SJSA1 (cell line): ENCODE measurements around the gene LHX1. TPM values are rescaled to one million over a fixed set of nuclear protein-coding genes. Genes with fewer than 3 reads are reported as not detected.

Experiments used
- DNase-seq, 2 experiments: peaks; one replicate each; pipeline ENCODE4 v3.0.0-alpha.2; 2015 to 2020; ENCODE audit warnings: low spot score in 2 of 2, low read depth in 1 of 2
- H3K27ac ChIP-seq: fragments of 250-450 bp; sonication (Bioruptor Pico); 2 replicates; pipeline ENCODE4 v1.5.1; 2020; ENCODE audit warnings: mild to moderate bottlenecking, moderate library complexity
- H3K27me3 ChIP-seq: fragments of 250-450 bp; sonication (Bioruptor Pico); replicated peaks from 2 replicates; pipeline ENCODE4 v1.5.1; 2020; ENCODE audit warnings: mild to moderate bottlenecking, moderate library complexity
- H3K36me3 ChIP-seq: fragments of 250-450 bp; sonication (Bioruptor Pico); 2 replicates; pipeline ENCODE4 v1.5.1; 2020; ENCODE audit warnings: mild to moderate bottlenecking
- H3K4me1 ChIP-seq: fragments of 250-450 bp; sonication (Bioruptor Pico); replicated peaks from 2 replicates; pipeline ENCODE4 v1.6.1; 2021; ENCODE audit warnings: mild to moderate bottlenecking
- H3K4me3 ChIP-seq: fragments of 250-450 bp; sonication (Bioruptor Pico); 2 replicates; pipeline ENCODE4 v1.5.1; 2020; ENCODE audit warnings: mild to moderate bottlenecking
- H3K9me3 ChIP-seq: fragments of 250-450 bp; sonication (Bioruptor Pico); replicated peaks from 2 replicates; pipeline ENCODE4 v1.5.1; 2020; ENCODE audit warnings: mild to moderate bottlenecking
- total RNA-seq: library from RNA; depleted of rRNA; stranded (reverse); fragments of >200 nt; shearing (Covaris generic); gene quantifications from 2 replicates; pipeline ENCODE4 v1.2.3, GENCODE V29; 2014

The LHX1 gene
- total RNA-seq, 1 experiment from 2014 or later = not detected

DNA sequence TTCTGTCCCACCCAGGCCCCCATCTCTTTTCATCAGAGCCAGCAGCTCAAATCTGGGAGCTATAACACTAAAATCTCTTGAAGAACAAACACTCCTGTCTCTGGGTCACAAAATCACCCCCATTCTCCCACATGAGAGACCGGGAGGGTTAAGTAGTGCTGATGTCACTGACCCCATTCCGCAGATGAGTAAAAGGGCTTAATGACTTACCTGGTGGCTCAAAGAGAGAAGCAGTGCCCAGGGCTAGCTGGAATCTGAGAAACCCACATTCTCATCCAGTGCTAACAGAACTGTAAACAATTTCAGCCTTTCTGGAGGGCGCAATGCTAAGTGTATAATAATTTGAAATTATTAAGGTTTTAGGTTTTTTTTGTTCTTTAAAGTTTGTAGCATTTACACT lies 26.3 kb upstream of the LHX1 start:
- Histone ChIP-seq H3K36me3 (no peaks in the 10 kb centered on the region), H3K9me3 (no peaks in the 10 kb centered on the region), H3K27ac (no peak overlapping the region), H3K27me3 (0 out of 2 replicates have a peak, but pooled peaks cover 5% of the 10 kb centered on the region), H3K4me1 (no peaks in the 10 kb centered on the region), H3K4me3 (no peak overlapping the region)
- no peak for DNase-seq

DNA sequence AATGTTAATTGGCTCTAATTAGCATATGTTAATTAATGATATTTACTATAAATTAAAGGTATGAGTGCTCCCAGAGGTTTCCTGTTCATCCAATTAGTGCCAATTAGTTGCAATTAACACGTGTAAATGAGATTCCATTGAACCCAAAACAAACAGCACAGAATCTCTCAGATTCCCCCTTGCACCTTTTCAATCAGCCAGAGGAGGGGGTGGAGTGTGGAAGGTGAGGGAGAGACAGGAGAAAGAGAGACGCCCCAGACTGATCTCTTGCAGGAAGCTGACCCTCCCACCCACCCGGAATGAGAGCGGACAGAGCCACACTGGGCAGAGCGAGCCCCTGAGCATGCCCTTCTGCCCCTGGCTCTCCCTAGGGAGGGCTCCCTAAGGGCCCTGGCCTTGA lies 24.1 kb upstream of the LHX1 start:
- DNase-seq = no peak
- H3K9me3 ChIP-seq = no peaks in the 10 kb centered on the region
- no peaks in the 10 kb centered on the region for H3K36me3 ChIP-seq
- no peaks in the 10 kb centered on the region for H3K4me1 ChIP-seq
- no peak overlapping the region for H3K4me3 ChIP-seq
- H3K27me3 ChIP-seq = 0 out of 2 replicates have a peak, but pooled peaks cover 5% of the 10 kb centered on the region
- H3K27ac ChIP-seq = no peak overlapping the region

DNA sequence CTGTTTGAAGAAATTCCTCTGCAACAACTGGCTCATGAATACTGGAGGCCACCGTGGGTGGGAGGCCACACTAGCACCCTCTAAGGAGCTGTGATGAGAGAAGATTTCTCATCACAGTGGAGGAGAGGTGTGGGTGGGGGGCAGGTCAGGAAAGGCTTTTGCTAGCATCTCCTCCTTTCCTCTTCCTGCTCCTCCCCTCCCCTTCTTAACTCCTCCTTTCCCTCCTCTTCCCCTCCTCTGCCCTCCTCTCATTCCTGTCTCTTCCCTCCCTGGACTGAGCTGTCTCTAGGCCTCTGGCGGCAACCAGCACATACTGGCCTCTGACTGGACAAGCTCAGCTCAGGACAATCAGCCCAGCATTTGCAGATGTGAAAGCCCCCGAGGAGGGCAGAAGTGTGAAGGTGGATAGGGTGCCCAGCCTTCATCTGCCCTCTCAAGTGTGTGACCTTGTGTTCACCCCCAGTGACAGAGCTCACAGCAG lies 19.0 kb upstream of the LHX1 start:
- no peak for DNase-seq
- H3K4me1 ChIP-seq = peaks cover 7% of the 10 kb centered on the region; the same call in 1 of the 2 replicates
- no peaks in the 10 kb centered on the region for H3K9me3 ChIP-seq
- no peak overlapping the region for H3K27ac ChIP-seq
- H3K4me3 ChIP-seq = no peak overlapping the region
- H3K27me3 ChIP-seq = no peaks in the 10 kb centered on the region
- no peaks in the 10 kb centered on the region for H3K36me3 ChIP-seq

DNA sequence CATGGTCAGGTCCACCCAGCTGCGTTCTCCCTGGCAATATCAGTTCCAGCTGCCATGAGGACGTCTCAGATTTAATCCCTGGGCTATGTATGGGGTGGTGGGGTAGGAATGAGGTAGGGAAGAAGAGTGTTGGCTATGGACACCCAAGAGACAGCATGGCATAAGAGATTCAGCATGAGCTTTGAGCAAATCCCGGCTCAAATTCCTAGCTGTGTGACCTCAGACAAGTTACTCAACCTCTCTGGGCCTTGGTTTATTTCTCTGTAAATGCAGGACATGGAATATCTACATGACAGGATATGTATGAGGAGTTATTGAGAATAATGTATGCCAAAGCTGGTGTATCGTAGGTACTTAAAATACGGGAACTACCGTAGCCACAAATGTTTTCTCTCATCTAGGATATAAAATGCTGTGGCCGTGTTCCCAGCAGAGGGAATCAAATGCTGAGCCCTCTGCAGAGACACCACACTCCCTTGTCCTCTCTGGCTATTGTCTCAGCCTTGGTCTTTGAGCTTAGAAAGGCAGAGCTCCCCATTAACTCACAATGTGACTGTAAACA lies 17.8 kb upstream of the LHX1 start:
- H3K36me3 ChIP-seq = no peaks in the 10 kb centered on the region
- no peaks in the 10 kb centered on the region for H3K27me3 ChIP-seq
- DNase-seq = no peak
- no peak overlapping the region for H3K4me3 ChIP-seq
- no peaks in the 10 kb centered on the region for H3K9me3 ChIP-seq
- H3K4me1 ChIP-seq = peaks cover 7% of the 10 kb centered on the region; the same call in 1 of the 2 replicates
- no peak overlapping the region for H3K27ac ChIP-seq

DNA sequence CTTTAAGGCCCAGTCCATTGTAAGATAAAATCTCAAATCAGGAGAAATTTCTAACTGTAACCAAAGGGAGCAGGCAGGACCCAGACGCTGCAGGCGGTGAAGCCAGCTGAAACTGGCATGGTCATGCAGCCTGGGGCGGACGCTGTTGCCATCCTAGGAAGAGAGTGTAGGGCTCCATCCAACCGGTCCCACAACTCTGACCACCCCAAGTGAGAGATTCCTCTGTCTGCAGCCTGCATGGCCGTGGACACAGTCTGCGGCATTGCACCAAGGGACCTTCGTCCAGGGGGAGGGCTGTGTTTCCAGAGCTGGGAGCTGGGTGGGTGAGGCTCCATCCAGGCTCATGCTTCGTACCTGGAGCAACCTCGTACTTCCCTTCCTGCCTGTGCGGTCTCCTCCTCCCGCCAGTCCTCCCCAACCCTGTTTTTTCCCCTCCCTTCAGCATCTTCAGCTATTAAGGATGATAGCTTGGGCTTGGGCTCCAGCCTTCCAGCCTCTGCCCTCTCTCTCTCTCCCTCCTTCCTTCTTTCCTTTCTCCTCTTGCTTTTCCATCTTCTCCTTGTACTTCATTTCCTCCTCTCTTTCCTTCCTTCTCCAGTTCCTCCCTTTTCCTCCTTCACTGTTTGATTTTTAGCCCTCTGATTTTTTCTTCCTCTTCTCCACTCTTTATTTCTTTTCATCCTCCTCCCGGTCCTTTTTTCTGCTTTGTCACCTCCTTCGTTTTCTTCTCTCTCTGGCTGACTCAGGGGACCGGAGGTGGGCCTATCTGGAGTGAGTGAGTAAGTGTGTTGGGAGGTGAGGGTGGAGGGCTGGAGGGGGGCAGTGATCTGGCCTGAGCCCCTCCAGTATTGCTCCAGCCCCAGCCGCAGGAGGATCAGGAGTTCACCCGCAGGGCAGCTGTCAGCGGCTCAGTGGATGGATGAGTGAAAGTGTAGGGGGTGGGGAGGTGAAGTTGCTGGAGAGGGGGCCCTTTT lies 17.0 kb upstream of the LHX1 start:
- H3K4me3 ChIP-seq = no peak overlapping the region
- no peaks in the 10 kb centered on the region for H3K9me3 ChIP-seq
- DNase-seq = no peak
- no peaks in the 10 kb centered on the region for H3K27me3 ChIP-seq
- H3K4me1 ChIP-seq = peaks cover 7% of the 10 kb centered on the region; the same call in 1 of the 2 replicates
- H3K27ac ChIP-seq = no peak overlapping the region
- H3K36me3 ChIP-seq = no peaks in the 10 kb centered on the region

DNA sequence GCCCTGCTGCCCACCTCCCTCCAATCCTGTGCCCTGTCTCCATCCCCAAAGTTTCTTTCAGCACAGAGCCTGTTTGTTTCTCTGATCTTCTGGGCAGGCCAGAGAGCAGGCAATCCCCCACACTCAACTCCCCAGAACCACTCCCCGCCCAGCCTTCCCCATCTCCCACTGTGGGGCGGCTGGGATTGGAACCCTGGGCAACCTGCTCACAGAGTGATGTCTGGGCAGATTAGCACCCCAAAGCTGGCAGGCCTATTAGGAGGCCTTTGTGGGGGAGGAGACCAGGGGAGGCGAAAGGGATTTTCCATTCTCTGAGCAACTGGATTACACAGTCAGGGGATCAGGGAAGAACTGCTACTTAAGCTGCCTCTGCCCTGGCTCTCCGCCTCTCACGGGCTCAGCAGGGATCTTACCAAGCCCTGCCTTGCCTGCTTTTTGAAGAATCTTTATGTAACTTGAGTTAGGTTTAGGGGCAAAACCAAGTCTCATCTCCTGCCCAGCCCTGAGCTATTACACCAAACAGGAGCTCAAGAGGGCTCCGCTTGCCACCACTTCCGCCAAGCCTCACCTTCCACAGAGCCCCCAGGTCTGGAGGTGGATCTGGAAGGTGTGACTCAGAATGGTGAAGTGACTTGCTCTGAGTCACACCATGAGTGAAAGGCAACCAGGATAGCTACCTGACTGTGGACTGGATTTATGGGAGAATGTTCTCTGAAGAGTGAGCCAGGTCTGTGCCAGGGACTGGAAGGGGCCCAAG lies 16.0 kb upstream of the LHX1 start:
- no peak overlapping the region for H3K4me3 ChIP-seq
- H3K4me1 ChIP-seq = peaks cover 7% of the 10 kb centered on the region; the same call in 1 of the 2 replicates
- no peak for DNase-seq
- H3K27me3 ChIP-seq = 0 out of 2 replicates have a peak, but pooled peaks cover 2% of the 10 kb centered on the region
- no peaks in the 10 kb centered on the region for H3K36me3 ChIP-seq
- H3K27ac ChIP-seq = no peak overlapping the region
- H3K9me3 ChIP-seq = no peaks in the 10 kb centered on the region

DNA sequence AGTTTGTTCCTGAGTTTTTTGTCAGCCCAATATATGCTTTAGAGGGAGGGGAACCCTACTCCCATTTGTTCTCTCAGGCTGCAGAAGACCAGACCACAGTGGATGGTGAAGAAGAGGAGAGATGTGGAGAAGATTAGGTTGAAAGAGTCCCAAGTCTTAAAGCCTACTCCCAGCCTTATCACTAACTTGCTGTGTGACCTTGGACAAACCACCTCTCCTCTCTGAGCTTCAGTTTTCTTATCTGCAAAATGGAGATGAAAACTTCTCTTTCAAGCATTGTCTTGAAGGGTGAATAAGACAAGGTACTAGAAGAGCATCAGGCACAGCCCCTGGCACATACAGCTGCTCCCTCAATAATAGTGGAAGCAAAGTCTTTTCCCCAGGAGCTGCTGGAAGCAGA lies 15.1 kb upstream of the LHX1 start:
- no peak for DNase-seq
- H3K9me3 ChIP-seq = no peaks in the 10 kb centered on the region
- H3K36me3 ChIP-seq = no peaks in the 10 kb centered on the region
- peaks cover 7% of the 10 kb centered on the region; the same call in 1 of the 2 replicates for H3K4me1 ChIP-seq
- 0 out of 2 replicates have a peak, but pooled peaks cover 3% of the 10 kb centered on the region for H3K27me3 ChIP-seq
- no peak overlapping the region for H3K4me3 ChIP-seq
- H3K27ac ChIP-seq = no peak overlapping the region

DNA sequence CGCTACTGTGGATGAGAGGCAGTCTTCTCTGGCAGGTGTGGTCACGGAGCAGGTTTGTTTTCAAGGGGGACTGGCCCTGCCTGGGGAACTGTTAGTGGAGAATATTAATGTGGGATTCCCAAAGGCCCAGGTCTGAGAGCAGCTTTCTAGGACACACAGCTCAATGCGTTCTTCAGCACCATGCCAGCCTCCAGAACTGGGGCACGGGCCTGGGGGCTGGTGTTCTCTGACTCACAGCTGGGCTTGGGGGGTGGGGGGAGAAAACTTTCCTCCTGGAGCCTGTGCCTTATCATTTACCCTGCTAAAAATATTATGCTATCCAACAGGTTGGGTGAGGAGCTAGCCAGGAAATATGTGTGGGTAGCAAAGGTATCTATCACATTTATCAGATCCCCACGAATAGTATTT lies 13.5 kb upstream of the LHX1 start:
- H3K36me3 ChIP-seq = no peaks in the 10 kb centered on the region
- peaks cover 7% of the 10 kb centered on the region; the same call in 1 of the 2 replicates for H3K4me1 ChIP-seq
- DNase-seq = no peak
- H3K9me3 ChIP-seq = no peaks in the 10 kb centered on the region
- 0 out of 2 replicates have a peak, but pooled peaks cover 3% of the 10 kb centered on the region for H3K27me3 ChIP-seq
- H3K4me3 ChIP-seq = no peak overlapping the region
- no peak overlapping the region for H3K27ac ChIP-seq

DNA sequence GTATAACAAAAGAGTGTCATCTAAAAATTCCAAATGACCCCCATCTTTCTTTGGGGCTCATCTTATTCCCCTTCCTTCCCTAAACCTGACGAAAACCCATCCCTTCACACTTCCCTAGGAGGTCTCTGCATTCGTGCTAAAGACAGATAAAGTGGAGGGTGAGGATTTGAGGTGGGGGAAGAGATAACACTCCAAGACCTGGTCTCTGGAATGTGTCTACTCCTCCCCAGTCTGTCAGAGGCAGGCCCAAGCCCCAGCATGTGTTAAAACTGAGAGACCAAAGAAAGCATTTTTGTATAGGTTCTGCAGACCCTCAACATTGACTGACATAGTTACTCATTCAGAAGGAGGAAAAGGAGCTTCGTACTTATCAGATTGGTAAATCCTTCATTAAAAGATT lies 11.0 kb upstream of the LHX1 start:
- no peak for DNase-seq
- H3K4me3 ChIP-seq = no peak overlapping the region
- H3K9me3 ChIP-seq = no peaks in the 10 kb centered on the region
- H3K27ac ChIP-seq = no peak overlapping the region
- no peaks in the 10 kb centered on the region for H3K4me1 ChIP-seq
- peaks cover 26% of the 10 kb centered on the region for H3K27me3 ChIP-seq
- H3K36me3 ChIP-seq = no peaks in the 10 kb centered on the region

DNA sequence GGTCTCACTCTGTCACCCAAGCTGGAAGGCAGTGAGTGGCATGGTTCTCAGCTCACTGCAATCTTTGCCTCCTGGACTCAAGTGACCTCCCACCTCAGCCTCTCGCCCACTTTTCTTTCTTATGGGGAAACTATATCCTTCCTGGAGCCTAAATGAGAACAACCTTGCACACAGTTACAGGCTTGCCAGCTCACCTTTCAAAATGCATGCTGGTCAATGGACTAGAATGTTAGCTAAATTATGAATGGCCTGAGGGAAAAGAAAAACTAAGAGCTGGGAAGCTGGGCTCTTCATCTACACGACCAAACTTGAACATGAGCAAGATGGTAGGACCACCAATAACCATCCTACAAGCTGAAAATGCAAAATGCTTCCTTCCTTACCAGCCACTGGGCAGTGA lies 10.6 kb upstream of the LHX1 start:
- DNase-seq = no peak
- peaks cover 31% of the 10 kb centered on the region for H3K27me3 ChIP-seq
- H3K9me3 ChIP-seq = no peaks in the 10 kb centered on the region
- peaks cover under 1% of the 10 kb centered on the region; the same call in 1 of the 2 replicates for H3K4me1 ChIP-seq
- H3K4me3 ChIP-seq = no peak overlapping the region
- no peak overlapping the region for H3K27ac ChIP-seq
- H3K36me3 ChIP-seq = no peaks in the 10 kb centered on the region

DNA sequence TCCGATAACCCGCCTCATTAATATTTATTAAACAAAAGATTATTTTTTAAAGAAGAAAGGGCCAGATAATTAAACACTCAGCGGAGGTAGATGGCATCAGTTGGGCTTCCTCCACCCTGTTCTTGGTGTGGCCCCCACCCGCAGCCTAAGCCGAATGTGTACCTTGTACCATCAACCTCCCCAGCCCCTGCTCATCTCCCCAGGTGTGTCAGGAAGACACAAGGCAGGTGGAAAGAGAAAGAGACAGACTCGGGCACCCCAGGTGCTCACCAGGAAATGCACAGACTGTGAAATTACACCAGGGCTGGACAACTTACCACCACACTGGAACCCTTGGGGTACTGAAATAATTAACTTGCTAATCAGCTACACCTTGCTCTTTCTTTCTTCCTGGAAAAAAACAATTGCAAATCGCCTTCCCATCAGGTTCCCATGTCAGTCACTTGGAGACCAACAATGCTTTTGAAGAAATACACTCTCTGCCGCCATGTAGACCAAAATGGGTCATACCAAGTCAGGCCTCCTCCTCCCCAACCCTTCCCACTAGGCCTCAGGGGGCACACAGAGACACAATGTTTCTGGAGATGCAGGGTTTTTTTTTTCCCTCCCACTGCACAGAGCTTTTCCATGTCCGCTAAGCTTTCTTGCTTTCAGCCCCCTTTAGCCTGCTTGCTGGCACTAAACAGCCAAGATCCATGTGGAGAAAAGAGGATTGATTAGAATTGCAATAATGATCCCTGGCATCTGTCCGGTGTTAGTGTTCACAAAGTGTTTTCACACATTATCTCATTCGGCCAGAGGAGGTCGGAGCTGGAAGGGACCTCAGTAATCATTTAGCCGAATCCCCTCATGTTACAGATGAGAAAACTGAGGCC lies 8.6 kb upstream of the LHX1 start:
- peaks cover 49% of the 10 kb centered on the region for H3K27me3 ChIP-seq
- no peak for DNase-seq
- H3K4me3 ChIP-seq = no peak overlapping the region
- peaks cover 6% of the 10 kb centered on the region for H3K4me1 ChIP-seq
- no peak overlapping the region for H3K27ac ChIP-seq
- no peaks in the 10 kb centered on the region for H3K36me3 ChIP-seq
- H3K9me3 ChIP-seq = no peaks in the 10 kb centered on the region

DNA sequence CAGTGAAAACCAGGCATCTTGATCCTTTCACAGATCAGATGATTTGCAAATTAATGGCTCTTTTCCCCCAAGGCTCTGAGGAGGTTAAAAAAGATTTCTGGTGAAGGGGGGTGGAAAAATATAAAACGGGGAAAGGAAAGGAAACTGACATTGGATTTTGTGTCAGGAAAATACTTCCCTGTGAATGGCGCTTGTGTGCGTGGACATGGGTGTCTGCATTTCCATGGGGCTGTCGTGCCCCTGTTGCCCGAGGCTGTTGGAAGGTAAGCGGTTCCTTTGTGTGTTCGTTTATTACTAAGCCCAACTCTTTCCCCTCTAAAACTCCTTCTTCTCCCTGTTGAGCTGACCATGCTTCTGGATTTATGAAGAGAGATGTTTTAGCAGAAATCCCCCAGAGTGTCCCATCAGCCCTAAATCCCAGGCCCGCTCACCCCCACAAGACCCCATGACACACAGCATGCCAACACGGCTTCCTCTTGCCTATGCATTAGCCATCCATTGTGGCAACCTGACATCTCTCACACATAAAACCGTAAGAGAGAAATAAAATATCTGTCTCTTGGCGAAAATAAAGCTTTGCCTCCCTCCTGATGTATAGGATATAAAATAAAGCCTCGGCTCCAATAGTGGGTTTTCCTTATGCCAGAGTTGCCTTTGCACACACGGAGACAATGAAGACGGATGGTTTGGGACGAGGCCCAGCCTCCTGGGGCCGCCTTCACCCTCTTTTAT lies 7.3 kb upstream of the LHX1 start:
- Histone ChIP-seq H3K27ac (no peak overlapping the region), H3K4me3 (no peak overlapping the region), H3K4me1 (peaks cover 15% of the 10 kb centered on the region), H3K36me3 (no peaks in the 10 kb centered on the region), H3K9me3 (peaks cover 4% of the 10 kb centered on the region; the same call in 1 of the 2 replicates), H3K27me3 (peaks cover 62% of the 10 kb centered on the region)
- no peak for DNase-seq
